ENCODE measurements around the gene ZNF217. TPM values are rescaled to one million over a fixed set of nuclear protein-coding genes. Genes with fewer than 3 reads are reported as not detected.

The ZNF217 gene
- total RNA-seq, 5 donors from 2014 or later (not counting 1 experiment from before 2014, with no cell fraction given) = 57.6 to 92.4 (median 87.5) TPM

- H3K27me3 Mint-ChIP-seq = no peaks in the 10 kb centered on the region
- Histone ChIP-seq H3K27ac (ENCODE audit: low read length) (no peak overlapping the region), H3K36me3 (ENCODE audit: control insufficient read depth in 2 of 2, extremely low read depth in 1 of 2, insufficient read depth in 1 of 2, low read length in 1 of 2) (peaks cover 0 to 6% of the 10 kb centered on the region in 2 donors), H3K4me3 (ENCODE audit: control insufficient read depth in 1 of 2, extremely low read depth in 1 of 2, low read length in 1 of 2) (no peak overlapping the region), H3K9me3 (no peaks in the 10 kb centered on the region), H3K27me3 (replicated peaks in 1 of 2; ENCODE audit: control insufficient read depth in 2 of 2, extremely low read depth in 1 of 2, insufficient read depth in 2 of 2, low read length in 1 of 2) (no peaks in the 10 kb centered on the region), H3K4me1 (ENCODE audit: control insufficient read depth in 1 of 2, extremely low read depth in 1 of 2, insufficient read depth in 2 of 2, low read length in 2 of 2) (peaks cover 22 to 23% of the 10 kb centered on the region in 2 experiments)
- WGBS (ENCODE audit: insufficient coverage) = 90% methylated on average over 3 of the region's 13 CpGs
- CTCF ChIA-PET = interaction anchor here in 1 of 2 donors (0.7 kb wide), 2 partner anchors 244 to 302 kb away, joined by 3 read pairs; no protein-coding TSS in a partner anchor
- no peak overlapping the region for H3K4me3 Mint-ChIP-seq
- H3K27ac Mint-ChIP-seq = peak overlapping the region; percentile 93 to 94
- no peak for ATAC-seq (replicated peaks in 1 of 4)
- no peak for DNase-seq
- no peaks in the 10 kb centered on the region for H3K9me3 Mint-ChIP-seq
- POLR2A ChIA-PET = interaction anchor here (0.7 to 1.0 kb wide), 3 partner anchors 9 to 24 kb away, joined by 3 to 4 read pairs (median 3); no protein-coding TSS in a partner anchor
- H3K4me1 Mint-ChIP-seq = peaks cover 70 to 83% (median 70%) of the 10 kb centered on the region in 3 donors
- peaks cover 25% of the 10 kb centered on the region for H3K36me3 Mint-ChIP-seq
These were observed 6.4 kb upstream of the ZNF217 start for GRCh38 chr20:53599910-53600632.

- Mint-ChIP-seq H3K4me3 (no peak overlapping the region), H3K27me3 (no peaks in the 10 kb centered on the region), H3K27ac (peak overlapping the region; percentile 93 to 94), H3K9me3 (no peaks in the 10 kb centered on the region), H3K36me3 (peaks cover 20% of the 10 kb centered on the region), H3K4me1 (peaks cover 67 to 78% (median 72%) of the 10 kb centered on the region in 3 donors)
- WGBS (ENCODE audit: insufficient coverage) = 93% methylated on average over 3 of the region's 4 CpGs
- H3K36me3 ChIP-seq (ENCODE audit: control insufficient read depth in 2 of 2, extremely low read depth in 1 of 2, insufficient read depth in 1 of 2, low read length in 1 of 2) = peaks cover 0 to 6% of the 10 kb centered on the region in 2 donors
- H3K27ac ChIP-seq (ENCODE audit: low read length) = peak overlapping the region; percentile 65
- no peak for ATAC-seq (replicated peaks in 1 of 4)
- POLR2A ChIA-PET = interaction anchor here in 1 of 2 donors (0.8 kb wide), 1 partner anchor 24 kb away, joined by 3 read pairs; no protein-coding TSS in a partner anchor
- no peak overlapping the region for H3K4me3 ChIP-seq (ENCODE audit: control insufficient read depth in 1 of 2, extremely low read depth in 1 of 2, low read length in 1 of 2)
- CTCF ChIA-PET = interaction anchor here in 1 of 2 donors (0.6 to 0.7 kb wide), 3 partner anchors 22 to 303 kb away, joined by 3 read pairs; no protein-coding TSS in a partner anchor
- no peak for DNase-seq
- H3K4me1 ChIP-seq (ENCODE audit: control insufficient read depth in 1 of 2, extremely low read depth in 1 of 2, insufficient read depth in 2 of 2, low read length in 2 of 2) = peaks cover 22 to 24% of the 10 kb centered on the region in 2 experiments
- H3K27me3 ChIP-seq (replicated peaks in 1 of 2; ENCODE audit: control insufficient read depth in 2 of 2, extremely low read depth in 1 of 2, insufficient read depth in 2 of 2, low read length in 1 of 2) = no peaks in the 10 kb centered on the region
- no peaks in the 10 kb centered on the region for H3K9me3 ChIP-seq
These were observed 5.7 kb upstream of the ZNF217 start for GRCh38 chr20:53599378-53599777.

DNA sequence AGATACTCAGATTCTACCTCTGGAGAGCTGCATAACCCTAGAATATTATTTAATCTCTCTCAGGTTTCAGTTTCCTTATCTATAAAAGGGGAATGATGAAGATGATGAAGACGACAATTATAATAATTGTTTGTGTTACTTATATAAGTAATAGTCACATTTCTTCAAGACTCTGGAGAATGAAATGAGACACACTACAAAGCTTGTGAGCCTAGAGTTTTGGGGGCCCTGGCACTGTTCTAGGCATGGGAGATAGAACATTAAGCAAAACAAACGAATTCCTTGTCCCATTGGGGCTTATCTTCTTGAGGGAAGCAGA lies 5.4 kb upstream of the ZNF217 start:
- WGBS (ENCODE audit: insufficient coverage) = no CpG with 5 or more reads among the region's 2 CpGs
- peak overlapping the region; percentile 65 for H3K27ac ChIP-seq (ENCODE audit: low read length)

DNA sequence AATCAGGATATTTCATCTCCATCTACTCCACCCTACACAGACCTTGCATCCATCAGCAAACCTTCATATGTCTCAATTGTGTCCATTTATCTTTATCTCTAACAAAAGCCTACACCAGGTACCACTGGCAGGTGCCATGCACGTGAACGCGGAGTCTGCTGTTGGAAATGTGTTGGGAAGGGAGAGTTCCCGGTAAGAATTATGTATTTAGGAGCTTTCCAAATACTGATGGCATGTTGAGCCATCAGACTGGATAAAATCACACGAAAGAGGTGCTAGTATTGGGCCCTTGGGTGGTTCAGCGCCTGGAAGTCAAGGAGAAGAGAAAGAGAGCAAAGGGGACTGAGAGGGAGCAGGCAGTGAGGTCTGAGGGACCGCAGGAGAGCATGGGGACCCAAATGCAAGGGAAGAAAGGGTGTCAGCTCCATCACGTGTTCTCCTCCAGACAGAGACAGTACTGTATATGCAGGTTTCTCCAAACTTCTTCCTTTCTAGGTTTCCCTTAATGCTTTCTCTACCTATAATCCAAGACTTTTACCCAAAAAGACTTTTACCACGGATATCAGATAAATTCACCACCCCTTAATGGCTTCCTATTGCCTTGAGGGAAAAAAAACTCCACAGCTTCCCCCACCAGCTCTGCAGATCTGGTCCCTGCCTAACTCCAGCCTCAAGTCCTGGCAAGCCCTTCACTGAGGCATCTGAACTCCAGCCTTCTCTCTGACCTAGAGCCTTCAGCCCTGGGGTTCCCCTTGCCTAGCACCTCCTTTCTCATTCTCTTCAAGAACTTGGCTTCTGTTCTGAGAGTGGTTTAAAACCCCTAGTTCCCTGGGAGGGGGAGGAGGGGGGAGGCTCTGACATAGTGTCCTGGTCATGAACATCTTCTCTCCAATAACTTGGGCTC lies 4.8 kb upstream of the ZNF217 start:
- no peaks in the 10 kb centered on the region for H3K9me3 ChIP-seq
- peaks cover 22 to 24% of the 10 kb centered on the region in 2 experiments for H3K4me1 ChIP-seq (ENCODE audit: control insufficient read depth in 1 of 2, extremely low read depth in 1 of 2, insufficient read depth in 2 of 2, low read length in 2 of 2)
- H3K27me3 ChIP-seq (replicated peaks in 1 of 2; ENCODE audit: control insufficient read depth in 2 of 2, extremely low read depth in 1 of 2, insufficient read depth in 2 of 2, low read length in 1 of 2) = no peaks in the 10 kb centered on the region
- H3K4me3 ChIP-seq (ENCODE audit: control insufficient read depth in 1 of 2, extremely low read depth in 1 of 2, low read length in 1 of 2) = no peak overlapping the region
- Mint-ChIP-seq H3K27ac (peak overlapping the region; percentile 93 to 94), H3K9me3 (no peaks in the 10 kb centered on the region), H3K4me3 (peak overlapping the region in 2 of 3 donors; percentile 24 to 31), H3K4me1 (peaks cover 64 to 69% (median 68%) of the 10 kb centered on the region in 3 donors), H3K36me3 (peaks cover 16% of the 10 kb centered on the region), H3K27me3 (no peaks in the 10 kb centered on the region)
- CTCF ChIA-PET = no interaction called here
- peak in 1 of 35 experiments; percentile 52 for DNase-seq
- 100% methylated on average over 3 of the region's 9 CpGs for WGBS (ENCODE audit: insufficient coverage)
- POLR2A ChIA-PET = no interaction called here
- peak overlapping the region; percentile 65 for H3K27ac ChIP-seq (ENCODE audit: low read length)
- ATAC-seq (replicated peaks in 1 of 4) = no peak
- H3K36me3 ChIP-seq (ENCODE audit: control insufficient read depth in 2 of 2, extremely low read depth in 1 of 2, insufficient read depth in 1 of 2, low read length in 1 of 2) = peaks cover 0 to 6% of the 10 kb centered on the region in 2 donors

More for the DNA sequence above, 5.4 kb upstream of the ZNF217 start:
- H3K9me3 Mint-ChIP-seq = no peaks in the 10 kb centered on the region
- no peak overlapping the region for H3K4me3 ChIP-seq (ENCODE audit: control insufficient read depth in 1 of 2, extremely low read depth in 1 of 2, low read length in 1 of 2)
- no peaks in the 10 kb centered on the region for H3K27me3 Mint-ChIP-seq
- no peak for DNase-seq
- H3K27ac Mint-ChIP-seq = peak overlapping the region; percentile 93 to 94
- peak overlapping the region in 2 of 3 donors; percentile 13 to 31 for H3K4me3 Mint-ChIP-seq
- peaks cover 22 to 24% of the 10 kb centered on the region in 2 experiments for H3K4me1 ChIP-seq (ENCODE audit: control insufficient read depth in 1 of 2, extremely low read depth in 1 of 2, insufficient read depth in 2 of 2, low read length in 2 of 2)
- peaks cover 20% of the 10 kb centered on the region for H3K36me3 Mint-ChIP-seq
- no peaks in the 10 kb centered on the region for H3K27me3 ChIP-seq (replicated peaks in 1 of 2; ENCODE audit: control insufficient read depth in 2 of 2, extremely low read depth in 1 of 2, insufficient read depth in 2 of 2, low read length in 1 of 2)
- ChIA-PET POLR2A (interaction anchor here in 1 of 2 donors (0.8 kb wide), 1 partner anchor 24 kb away, joined by 3 read pairs; no protein-coding TSS in a partner anchor), CTCF (interaction anchor here in 1 of 2 donors (0.6 to 0.7 kb wide), 2 partner anchors 22 to 245 kb away, joined by 3 read pairs; no protein-coding TSS in a partner anchor)
- no peaks in the 10 kb centered on the region for H3K9me3 ChIP-seq
- peaks cover 0 to 6% of the 10 kb centered on the region in 2 donors for H3K36me3 ChIP-seq (ENCODE audit: control insufficient read depth in 2 of 2, extremely low read depth in 1 of 2, insufficient read depth in 1 of 2, low read length in 1 of 2)
- ATAC-seq (replicated peaks in 1 of 4) = no peak
- peaks cover 67 to 75% (median 72%) of the 10 kb centered on the region in 3 donors for H3K4me1 Mint-ChIP-seq

DNA sequence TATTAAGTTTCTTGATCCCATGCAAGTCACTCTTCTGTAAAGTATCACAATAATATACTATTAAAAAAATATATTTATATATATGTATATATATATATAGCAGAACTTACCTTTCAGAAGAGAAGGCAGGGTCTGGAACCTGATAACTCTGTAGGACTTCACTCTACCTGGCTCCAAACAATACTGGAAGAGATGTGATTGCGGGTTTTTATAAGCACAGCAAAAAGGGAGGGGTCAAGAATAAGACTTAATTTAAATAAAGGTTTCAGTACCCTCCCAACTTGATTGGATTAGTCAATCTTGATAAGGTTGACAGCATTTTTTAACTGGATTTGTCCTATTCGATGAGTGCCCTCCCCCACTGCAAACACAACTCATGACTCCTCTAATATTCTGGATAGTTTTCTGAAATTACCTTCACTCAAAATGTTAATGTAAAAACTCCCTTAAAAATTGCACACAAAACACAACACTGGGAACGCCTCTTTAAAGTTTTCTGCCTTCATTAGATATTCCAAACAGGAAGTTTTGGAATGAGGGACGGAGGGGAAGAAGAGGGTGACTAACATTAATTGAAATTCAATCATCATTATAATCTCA lies 4.0 kb upstream of the ZNF217 start:
- DNase-seq (no peak), ATAC-seq (replicated peaks in 1 of 4) (no peak)
- Mint-ChIP-seq H3K4me3 (peak overlapping the region in 2 of 3 donors; percentile 75 to 77), H3K27me3 (no peaks in the 10 kb centered on the region), H3K36me3 (peaks cover 16% of the 10 kb centered on the region), H3K9me3 (no peaks in the 10 kb centered on the region), H3K27ac (peak overlapping the region; percentile 97), H3K4me1 (peaks cover 61 to 66% (median 65%) of the 10 kb centered on the region in 3 donors)
- Histone ChIP-seq H3K4me3 (ENCODE audit: control insufficient read depth in 1 of 2, extremely low read depth in 1 of 2, low read length in 1 of 2) (no peak overlapping the region), H3K9me3 (no peaks in the 10 kb centered on the region), H3K4me1 (ENCODE audit: control insufficient read depth in 1 of 2, extremely low read depth in 1 of 2, insufficient read depth in 2 of 2, low read length in 2 of 2) (peaks cover 22 to 24% of the 10 kb centered on the region in 2 experiments), H3K36me3 (ENCODE audit: control insufficient read depth in 2 of 2, extremely low read depth in 1 of 2, insufficient read depth in 1 of 2, low read length in 1 of 2) (peaks cover 0 to 6% of the 10 kb centered on the region in 2 donors), H3K27me3 (replicated peaks in 1 of 2; ENCODE audit: control insufficient read depth in 2 of 2, extremely low read depth in 1 of 2, insufficient read depth in 2 of 2, low read length in 1 of 2) (no peaks in the 10 kb centered on the region), H3K27ac (ENCODE audit: low read length) (peak overlapping the region; percentile 92)
- CTCF ChIA-PET = no interaction called here
- POLR2A ChIA-PET = no interaction called here
- WGBS (ENCODE audit: insufficient coverage) = no CpG with 5 or more reads among the region's 4 CpGs
